Dermis microvascular lymphatic vessel endothelial cell (primary cell): ENCODE data around the gene DEGS1. TPM values are rescaled to one million over a fixed set of nuclear protein-coding genes. Genes with fewer than 3 reads are reported as not detected.
"Not testable (repeated sequence)": the region's sequence is repeated elsewhere in the genome, so short reads cannot be mapped to it uniquely, and the experiment has no call there.

Source experiments
- DNase-seq, 2 donors: peaks; one replicate each; pipeline versions ENCODE4 v3.0.0 to v3.0.0-alpha.2; 2010; ENCODE audit warnings: low read depth in 2 of 2
- total RNA-seq: library from RNA; depleted of rRNA; stranded (reverse); fragments of >200 nt; gene quantifications from 2 replicates; pipeline ENCODE4 v1.2.1, GENCODE V29; 2014

DEGS1 gene
- total RNA-seq, 1 donor from 2014 or later, result 86.3 TPM

DNA sequence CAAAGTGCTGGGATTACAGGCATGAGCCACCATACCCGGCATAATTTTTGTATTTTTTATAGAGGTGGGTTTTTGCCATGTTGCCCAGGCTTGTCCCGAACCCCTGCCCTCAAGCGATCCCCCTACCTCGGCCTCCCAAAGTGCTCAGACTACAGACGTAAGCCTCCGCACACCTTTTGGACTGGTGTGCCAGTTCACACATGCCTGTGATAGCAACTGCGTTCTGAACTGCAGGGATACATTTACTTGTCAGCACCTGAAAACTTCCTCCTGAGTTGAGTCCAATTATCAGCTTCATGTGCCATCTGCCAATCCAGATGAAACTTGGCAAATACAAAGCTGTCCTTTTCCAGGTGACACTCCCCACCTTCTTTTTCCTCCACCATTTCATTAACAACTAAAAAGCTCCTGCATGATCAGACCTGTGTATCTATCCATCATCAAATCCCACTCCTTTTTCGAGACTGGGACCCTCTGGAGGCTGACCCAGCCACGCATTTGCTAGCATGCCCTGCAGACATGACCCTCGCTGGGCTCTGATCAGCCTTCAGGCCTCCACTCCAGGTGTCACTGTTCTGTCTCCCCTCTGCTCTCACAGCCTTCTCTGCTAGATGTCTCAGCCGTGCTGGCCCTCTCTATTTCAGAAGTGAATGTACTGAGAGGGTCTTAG lies 2.1 kb upstream of the DEGS1 start:
- no peak for DNase-seq

GRCh38 chr1:224181453-224181810 lies 1.6 kb upstream of the DEGS1 start:
- no peak for DNase-seq

- DNase-seq, result no peak
These were observed 779 bp upstream of the DEGS1 start for GRCh38 chr1:224182057-224182865.

DNA sequence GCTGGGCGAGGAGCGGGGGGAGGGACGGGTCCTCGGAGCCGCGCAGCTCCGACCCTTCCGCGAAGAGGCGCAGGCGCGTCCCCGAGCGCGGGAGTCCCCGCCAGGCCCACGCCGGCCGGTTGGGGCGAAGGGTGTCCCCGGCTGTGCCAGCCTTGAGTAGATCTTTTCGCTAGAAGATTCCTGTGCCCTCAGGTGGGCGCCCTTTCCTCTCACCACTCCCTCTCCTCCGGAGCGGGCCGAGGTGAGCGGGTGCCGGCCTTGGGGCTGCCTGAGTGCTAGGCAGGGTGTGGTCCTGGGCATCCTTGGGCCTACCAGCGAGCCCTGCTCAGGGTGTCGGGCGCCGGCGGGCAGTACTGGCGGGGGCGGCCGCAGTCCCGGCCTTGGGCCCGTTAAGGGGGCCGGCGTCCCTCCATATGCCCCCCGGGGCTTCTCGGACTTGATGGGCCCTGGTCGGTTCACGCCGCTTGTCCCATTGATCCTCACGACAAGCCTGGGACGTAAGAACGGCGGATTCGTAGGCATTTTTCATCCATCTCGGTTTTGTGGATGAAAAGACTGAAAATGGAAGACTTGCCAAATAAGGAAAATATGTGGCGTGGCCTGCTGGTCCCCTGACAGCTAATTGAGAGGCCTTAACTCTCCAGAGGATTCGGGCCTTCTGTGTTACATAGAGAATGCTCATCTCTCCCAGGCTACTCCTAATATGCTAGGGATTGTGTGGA lies 712 bp downstream of the DEGS1 start:
- DNase-seq, result peak in 1 of 2 donors; percentile 62

DNA sequence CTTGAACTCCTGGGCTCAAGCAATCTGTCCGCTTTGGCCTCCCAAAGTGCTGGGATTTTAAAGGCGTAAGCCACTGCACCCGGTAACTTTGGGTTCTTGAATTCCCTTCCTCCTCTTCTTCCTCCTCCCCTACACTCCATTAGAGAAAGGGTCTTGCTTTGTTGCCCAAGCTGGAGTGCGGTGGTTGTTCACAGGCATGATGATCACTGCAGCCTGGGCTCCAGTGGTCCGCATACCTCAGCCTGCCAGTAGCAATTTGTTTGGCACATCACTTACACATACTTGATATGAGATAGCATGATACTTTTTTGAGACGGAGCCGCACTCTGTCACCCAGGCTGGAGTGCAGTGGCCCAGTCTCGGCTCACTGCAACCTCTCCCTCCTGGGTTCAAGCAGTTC lies 2.2 kb downstream of the DEGS1 start:
- DNase-seq, result no peak

- no peak for DNase-seq
These were observed 5.2 kb downstream of the DEGS1 start for GRCh38 chr1:224188286-224188685.

GRCh38 chr1:224189561-224189960 lies 6.5 kb downstream of the DEGS1 start:
- DNase-seq, result no peak

GRCh38 chr1:224192082-224192788 lies 9.2 kb downstream of the DEGS1 start:
- DNase-seq, result no peak

GRCh38 chr1:224193319-224193966 lies 10.4 kb downstream of the DEGS1 start:
- no peak for DNase-seq

DNA sequence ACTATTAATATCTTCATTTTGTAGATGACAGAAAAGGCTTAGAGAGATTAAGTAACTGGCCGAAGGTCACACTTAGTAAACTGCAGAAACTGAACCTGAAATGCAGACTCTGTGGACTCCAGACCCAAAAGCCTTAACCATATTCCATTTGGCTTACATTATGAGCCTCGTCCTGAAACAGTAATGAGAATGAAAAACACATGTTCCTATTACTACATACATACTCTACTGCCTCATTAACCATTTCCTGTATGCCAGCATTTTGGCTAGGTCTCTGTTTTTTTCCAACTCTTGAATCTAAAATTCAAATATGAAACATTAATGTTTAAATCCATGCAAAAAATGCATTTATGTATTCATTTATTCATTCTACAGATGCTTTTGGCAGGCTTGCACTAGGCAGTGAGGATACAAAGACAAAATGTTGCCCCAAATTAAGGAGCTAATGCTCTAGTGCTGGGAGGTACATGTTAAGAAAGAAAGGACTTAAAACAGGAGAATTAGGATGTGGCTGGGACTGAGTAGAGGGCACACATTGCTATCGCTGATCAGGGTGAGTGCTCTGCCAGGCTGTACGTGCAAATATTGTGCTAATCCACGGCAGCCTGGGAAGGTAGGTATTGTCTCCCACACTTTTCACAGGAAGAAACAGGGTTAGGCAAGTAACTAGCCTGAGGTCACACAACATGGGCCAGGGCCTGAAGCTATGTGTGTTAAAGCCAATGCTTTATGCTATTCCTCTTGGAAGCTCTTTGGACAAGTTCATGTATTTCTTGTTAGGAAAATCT lies 14.0 kb downstream of the DEGS1 start:
- no peak for DNase-seq

DNA sequence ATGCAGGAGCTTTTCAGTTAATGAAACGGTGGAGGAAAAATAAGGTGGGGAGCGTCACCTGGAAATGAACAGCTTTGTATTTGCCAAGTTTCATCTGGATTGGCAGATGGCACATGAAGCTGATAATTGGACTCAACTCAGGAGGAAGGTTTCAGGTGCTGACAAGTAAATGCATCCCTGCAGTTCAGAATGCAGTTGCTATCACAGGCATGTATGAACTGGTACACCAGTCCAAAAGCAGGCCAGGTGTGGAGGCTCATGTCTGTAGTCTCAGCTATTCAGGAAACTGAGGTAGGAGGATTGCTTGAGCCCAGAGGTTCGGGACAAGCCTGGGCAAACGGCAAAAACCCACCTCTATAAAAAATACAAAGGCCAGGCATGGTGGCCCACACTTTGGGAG lies 15.5 kb downstream of the DEGS1 start:
- no peak for DNase-seq

DNA sequence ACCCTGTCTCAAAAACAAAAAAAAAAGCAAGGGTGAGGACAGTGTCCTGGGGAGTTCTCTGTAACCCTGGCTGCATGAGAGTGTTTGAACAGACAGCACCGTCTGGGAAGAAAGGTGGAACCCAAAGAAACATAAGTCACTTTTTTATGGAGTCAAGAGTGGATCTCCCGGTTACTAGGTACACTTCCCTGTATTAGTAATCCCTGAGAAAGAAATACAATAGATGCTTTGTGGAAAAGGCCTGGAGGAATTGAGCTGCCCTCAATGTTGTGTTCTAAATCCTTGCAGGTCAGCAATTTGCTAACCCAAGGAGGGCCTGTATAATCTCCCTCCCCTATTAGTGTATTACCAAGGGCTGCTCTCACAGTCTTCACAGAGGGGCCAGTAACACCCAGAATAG lies 16.6 kb downstream of the DEGS1 start:
- DNase-seq, result no peak

GRCh38 chr1:224201383-224201782 lies 18.3 kb downstream of the DEGS1 start:
- no peak for DNase-seq

GRCh38 chr1:224201853-224202252 lies 18.8 kb downstream of the DEGS1 start:
- no peak for DNase-seq

- DNase-seq, result peak; percentile 50 to 56
These were observed 20.4 kb downstream of the DEGS1 start for GRCh38 chr1:224203243-224204016.

- peak in 1 of 2 donors; percentile 87 for DNase-seq
These were observed 22.4 kb downstream of the DEGS1 start for GRCh38 chr1:224205438-224205840.

GRCh38 chr1:224205931-224206538 lies 23.0 kb downstream of the DEGS1 start:
- not testable (repeated sequence) for DNase-seq

DNA sequence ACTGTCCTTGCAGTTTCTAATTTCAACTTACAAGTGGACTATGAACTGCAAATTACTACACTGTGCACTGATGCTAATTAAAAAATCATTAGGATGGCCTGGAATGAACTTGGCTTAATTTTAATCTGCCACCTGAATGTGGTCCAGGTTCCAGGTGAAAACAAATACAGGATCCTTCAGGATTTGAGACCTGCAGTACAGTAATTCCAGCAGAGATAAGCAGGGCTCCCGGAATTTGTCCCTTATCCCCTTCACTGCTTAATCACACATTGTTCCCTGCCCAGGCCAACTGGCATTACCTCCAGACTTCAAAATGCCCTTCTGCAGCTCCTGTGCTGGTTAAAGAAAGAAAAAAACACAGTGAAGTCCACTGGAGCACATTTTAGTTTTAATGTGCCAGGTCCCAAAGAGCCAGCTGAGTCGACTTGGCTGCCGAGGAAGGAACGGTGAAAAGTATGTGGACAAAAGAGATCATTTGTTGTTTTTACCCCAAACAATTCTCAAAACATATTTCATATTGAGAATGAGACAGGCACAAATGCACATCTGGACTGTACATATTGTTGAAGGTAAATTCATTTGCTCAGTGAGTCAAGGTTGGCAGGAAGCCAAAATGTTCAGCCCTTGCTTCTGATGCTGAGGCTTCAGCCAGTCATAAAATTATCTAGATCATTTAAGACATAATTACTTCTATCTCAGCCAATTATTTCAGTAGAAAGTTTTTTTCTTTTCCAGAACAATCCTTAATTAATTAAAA lies 28.3 kb downstream of the DEGS1 start:
- DNase-seq, result peak; percentile 54 to 86
